GM18868 (cell line): ENCODE data around the gene ARHGAP5.

Experiments
- ATAC-seq: cut with Tn5 transposase; IDR thresholded peaks from one replicate; pipeline ENCODE4 v1.9.1; 2021; ENCODE audit warnings: mild to moderate bottlenecking, moderate library complexity; ENCODE audit not compliant: unreplicated experiment

The ARHGAP5 gene

GRCh38 chr14:32206552-32206951 is 129.4 kb downstream of the ARHGAP5 start:
- no peak for ATAC-seq

GRCh38 chr14:32208490-32208889 is 131.4 kb downstream of the ARHGAP5 start:
- ATAC-seq = no peak
